NCI-H2107 treated with DMSO at 0.1 percent for 48 hours (cell line): ENCODE data around the gene GAD1.

Experiments used
- DNase-seq: peaks from one replicate; lab custom pipeline; 2025; ENCODE audit not compliant: unreplicated experiment; lab: John Stamatoyannopoulos, UW

GAD1 gene

DNA sequence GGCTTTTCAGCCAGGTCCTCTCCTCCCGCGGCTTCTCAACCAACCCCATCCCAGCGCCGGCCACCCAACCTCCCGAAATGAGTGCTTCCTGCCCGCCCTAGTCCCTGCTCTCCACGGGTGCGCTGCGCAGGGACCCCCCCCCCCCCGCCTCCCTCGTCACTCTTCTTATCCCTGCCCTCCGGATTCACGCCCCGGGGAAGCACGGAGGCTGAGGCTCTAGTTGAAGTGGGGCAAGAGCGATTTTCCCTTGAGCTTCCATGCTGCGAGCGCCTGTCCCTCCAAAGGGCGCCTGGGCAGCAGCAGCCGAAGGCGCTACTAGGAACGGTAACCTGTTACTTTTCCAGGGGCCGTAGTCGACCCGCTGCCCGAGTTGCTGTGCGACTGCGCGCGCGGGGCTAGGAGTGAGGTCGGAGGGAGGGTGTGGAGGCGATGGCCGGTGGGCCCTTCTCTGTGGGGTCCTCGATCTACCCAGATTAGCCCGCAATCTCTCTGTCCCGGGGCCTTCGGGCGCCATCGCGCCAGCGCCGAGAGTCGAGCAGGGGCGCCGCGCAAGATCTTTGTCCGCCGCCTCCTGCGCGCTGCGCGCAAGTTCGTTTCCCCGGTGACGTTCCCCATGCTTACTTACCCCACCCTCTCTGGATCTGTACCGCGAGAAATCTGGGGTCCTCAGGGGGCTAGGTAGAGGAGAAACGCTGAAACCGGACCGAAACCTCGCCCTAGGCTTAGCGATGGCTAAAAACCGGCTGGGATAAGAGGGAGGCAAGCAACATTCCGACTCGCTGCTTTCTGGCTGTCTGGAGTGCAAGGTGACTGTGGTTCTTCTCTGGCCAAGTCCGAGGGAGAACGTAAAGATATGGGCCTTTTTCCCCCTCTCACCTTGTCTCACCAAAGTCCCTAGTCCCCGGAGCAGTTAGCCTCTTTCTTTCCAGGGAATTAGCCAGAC lies 677 bp downstream of the GAD1 start:
- DNase-seq, result peak; percentile 5

DNA sequence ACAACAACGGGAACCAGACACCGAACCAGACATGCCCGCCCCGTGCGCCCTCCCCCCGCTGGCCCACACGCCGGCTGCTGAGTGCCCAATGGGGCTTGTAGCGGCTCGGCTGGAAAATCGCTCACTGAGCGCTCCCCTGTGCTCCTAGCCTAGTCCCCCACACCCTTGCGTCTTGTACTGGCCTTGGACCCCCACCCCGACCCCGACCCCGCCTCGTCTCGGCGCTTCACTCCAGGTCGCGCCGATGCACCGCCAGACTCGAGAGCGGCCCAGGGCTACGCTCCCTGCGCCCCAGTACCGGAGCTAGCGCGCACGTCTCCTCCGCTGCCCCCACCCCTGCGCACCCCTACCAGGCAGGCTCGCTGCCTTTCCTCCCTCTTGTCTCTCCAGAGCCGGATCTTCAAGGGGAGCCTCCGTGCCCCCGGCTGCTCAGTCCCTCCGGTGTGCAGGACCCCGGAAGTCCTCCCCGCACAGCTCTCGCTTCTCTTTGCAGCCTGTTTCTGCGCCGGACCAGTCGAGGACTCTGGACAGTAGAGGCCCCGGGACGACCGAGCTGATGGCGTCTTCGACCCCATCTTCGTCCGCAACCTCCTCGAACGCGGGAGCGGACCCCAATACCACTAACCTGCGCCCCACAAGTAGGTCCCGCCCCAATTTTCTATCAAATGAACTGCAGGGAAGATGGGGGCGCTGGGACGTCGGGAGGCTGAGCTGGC lies 1.5 kb downstream of the GAD1 start:
- DNase-seq, result no peak

DNA sequence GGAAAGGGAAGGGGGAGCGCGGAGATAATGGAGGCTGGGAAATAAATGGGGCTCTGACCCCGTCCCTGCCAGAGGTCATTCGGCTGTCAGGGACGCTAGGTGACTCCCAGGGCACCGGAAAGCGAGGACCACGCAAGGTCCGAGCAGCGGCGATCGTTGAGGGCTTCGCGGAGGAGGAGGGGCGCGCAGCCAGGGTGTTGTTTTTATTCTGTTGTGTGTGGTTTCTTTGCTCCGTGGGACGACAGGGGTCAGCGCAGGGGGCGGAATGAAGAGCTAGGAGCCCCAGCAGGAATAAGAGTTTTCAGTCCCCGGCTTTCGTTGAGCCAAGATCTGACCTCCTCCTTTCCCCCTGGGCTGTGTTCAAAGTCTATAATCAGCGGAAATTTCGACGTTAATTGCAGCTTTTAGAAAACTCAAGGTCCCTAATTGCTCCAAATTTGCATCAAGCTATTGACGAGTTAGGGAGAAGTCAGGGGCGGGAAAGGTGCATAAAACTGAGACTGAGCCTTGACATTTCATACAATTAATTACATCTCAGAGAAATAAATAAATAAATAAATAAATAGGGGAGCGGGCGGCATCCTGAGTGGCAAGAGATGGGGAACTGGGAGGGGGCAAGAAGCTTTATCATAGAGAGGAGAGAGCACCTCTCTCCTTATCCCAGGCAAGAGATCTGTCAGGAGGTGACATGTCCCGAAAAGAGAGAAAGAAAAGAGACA lies 2.2 kb downstream of the GAD1 start:
- DNase-seq, result no peak

DNA sequence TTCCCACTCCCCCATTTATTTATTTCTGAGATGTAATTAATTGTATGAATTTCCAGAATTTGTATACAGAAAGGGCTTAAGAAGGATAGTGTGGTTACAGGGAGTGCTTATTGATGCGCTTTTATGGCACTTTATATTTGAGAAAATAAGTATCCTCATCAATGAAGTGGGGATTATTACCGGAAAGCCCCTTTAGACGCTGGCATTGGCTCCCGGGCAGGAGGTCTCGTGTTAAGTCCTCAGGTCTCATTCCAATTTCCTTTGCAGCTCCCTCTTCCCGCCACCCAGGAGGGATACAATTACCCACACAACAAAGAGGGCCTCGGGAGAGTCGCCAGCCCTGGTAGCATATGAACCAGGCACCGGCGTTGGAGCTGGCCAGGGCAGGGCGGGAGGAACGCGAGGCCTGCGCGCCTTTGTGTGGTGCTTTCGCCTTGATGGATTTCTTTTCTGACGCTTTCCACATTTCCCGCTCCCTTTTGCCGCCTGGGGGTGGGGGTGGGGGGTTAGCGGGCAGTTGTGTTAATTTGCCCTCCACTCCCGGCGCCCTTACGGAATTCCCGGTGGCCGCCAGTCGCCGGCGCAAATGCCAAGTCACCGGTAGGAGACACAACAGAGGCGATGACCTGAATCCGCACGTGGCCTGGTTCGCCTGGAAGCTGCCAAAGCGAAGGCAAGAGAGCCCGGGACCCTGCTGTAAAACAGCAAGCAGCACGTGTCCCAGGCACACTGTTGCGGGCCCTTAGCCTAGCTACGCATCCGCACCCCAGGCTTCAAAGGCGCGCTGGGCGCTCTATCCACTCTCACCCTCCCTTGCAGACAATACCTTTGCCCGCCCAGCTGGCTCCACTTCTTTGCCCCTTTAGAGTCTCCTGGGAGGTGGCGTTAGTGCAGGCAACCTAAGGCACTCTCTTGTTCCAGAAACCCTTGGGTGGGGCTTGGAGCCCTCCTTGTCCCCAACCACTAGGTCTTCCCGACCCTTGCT lies 3.3 kb downstream of the GAD1 start:
- no peak for DNase-seq

DNA sequence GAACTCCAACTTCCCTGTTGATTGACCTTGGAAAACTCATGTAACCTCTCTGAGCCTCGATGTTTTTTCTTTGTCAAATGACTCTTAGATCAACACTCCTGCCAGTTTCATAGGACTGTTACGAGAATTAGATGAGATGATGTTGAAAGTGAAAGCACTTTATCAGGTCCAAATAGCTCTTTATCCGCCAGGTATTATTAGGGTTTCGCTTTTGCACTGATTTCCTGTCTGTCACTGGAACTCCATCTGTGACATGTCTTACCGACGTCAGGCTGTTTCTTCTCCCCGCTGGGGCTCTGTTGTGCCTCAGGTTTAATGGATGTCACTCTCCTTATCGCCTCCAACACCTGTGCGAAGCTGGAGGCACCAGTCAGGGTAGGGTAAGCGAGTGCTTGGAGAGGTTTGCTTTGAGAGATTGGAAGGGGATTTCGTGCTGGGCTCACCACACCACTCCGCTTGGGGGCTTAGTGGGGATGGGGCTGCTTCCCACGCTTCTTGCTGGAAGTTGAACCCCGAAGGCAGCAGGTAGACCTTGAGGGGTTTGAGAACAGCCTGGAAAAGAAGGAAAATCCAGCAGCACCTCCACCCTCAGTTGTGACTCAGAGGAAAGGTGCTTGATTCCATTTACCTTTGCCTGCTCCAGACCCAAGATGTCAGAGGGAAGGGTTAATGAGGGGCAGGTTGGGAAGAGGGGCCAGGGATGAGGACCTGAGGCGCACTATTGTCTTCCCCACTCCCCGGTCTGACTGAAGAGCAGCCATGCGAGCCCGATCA lies 4.3 kb downstream of the GAD1 start:
- DNase-seq, result no peak

DNA sequence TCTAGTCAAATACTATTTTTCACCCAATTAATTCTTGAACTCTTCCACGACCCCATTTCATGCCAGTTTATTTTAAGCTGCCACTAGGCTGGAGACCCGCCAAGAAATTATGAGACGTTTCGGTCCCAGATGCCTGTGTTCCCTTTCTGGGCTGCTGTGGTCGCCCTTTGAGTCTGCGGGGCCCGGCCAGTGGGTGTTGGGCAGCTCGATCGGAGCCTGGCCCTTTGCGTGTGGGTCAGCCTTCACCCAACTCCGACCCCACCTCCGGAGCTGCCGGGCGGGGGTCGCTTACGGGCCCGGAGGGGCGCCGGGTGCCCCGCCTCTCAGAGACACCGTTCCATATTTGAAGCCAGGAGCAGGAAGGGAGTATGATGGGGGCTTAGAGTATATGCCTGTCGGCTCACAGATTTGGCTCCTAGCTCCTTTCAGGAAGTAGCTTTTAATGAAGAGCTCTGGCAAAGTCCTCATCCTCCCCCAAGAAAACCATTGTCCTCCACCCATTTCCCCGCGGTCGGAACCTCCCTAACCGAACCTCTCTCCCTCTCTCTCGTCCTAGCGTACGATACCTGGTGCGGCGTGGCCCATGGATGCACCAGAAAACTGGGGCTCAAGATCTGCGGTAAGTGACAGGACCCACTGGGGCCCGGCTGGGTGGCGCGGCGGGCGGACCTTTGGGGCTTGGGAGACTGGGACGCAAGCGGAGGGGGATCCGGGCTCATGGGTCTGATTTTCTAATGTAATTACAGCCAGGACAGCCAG lies 5.0 kb downstream of the GAD1 start:
- no peak for DNase-seq

DNA sequence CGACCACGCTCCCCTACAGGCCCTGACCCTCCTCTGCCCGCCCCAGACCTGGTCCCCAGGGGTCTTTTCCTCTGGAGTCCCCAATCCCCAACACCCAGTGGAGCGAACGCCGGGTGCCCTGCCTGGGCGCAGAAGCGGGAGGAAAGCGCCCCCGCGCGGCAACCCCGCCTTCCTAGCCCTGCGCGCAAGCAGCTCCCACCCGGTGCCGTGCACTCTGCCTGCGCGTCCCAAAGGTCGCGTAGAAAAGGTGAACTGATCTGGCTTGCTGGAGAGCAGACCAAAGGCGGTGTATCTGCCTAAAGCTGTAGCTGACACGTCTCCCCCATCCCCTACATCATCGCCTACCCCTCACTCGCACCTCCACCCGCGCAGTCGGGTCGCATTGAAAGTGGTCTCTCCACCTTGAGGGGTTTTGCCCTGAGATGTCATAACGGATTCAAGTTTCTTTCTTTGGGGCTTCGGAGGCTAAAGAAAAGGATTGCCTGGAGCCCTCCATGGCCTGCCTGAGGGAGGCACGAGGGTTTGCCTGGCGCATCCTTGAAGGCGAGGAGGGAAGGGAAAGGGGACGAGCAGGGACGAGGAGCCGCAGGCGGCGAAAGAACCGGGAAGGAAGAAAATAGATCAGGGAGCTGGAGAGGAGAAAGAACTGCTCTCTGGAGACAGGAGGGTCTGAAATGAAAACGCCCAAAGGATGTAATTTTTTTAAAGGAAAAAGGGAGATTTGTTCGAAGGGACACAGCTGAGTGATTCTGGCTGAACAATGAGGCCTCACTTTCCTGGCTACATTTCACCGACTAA lies 5.8 kb downstream of the GAD1 start:
- no peak for DNase-seq

DNA sequence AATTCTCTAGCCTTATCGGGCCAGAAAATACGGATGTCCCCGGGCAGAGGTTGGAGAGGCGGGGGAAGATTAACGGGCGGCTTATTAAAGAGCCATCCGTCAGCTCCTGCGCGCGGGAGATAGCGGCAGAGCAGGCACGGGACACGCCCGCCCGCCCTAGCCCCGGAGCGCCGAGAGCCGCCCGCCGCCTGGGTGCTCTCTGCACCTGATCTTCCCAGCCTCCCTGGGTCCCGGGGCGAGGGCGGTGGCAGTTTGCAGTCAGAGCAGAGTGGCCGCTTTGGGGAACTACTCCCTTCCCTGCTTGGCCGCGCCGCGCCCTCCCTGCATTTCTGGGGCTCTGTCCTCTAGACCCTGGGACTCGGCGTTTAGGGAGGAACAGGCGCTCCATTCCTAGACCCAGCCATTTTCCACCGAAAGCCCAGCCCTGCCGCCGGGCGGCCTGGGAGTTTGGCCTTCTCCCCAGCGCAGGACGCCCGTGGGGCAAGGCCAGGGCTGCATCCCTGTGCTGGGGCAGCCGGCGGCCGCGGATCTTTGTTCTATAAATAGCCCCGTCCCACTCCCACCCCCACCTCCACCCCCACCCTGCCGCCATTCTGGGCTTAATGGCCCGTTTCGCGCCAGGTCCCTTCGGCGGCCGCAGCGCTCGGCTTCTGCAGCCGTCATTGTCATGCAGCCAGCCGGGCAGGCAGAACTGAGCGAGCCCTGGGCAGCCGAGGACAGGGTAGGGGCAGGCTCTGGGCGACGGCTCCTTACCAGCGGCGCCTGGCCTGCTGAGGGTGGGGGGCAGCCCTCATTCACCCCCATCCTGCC lies 6.6 kb downstream of the GAD1 start:
- DNase-seq, result no peak

DNA sequence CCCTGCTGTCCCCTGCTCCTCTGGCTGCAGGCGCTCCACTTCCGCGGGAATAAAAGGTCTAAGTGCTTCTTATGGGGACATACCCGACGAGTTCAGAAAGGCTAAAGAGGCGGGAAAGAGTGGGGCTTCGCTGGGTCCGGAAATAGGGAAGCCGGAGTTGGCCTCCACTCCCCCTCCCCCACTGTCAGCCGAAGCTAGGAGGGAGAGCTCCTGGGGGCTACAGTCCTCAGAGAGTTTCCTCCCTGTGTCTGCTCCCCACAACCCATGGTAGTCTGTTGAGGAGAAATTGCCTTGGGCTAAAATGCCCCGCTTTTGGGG lies 7.2 kb downstream of the GAD1 start:
- no peak for DNase-seq

DNA sequence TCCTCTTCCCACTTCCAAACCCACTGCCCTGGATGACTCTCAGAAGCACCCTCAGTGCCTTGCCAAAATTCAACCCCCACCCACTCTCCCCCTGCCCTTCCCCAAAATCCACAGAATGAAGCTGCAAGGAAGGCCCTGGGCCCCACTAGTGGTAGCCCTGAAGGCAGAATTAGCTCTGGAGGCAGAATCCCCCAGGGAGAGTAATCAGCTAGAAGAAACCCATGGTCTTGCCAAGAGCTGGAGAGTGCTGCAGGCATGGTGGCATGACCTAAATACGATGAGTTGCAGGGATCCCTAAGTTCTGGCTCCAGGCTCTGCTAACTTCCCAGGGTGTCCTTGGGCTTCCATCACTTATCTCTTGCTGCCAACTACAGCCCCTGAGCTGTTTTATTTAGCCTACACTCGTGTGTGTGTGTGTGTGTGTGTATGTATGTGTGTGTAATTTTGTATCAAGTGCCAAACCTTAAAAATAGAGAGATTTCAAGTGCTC lies 7.9 kb downstream of the GAD1 start:
- DNase-seq, result no peak

DNA sequence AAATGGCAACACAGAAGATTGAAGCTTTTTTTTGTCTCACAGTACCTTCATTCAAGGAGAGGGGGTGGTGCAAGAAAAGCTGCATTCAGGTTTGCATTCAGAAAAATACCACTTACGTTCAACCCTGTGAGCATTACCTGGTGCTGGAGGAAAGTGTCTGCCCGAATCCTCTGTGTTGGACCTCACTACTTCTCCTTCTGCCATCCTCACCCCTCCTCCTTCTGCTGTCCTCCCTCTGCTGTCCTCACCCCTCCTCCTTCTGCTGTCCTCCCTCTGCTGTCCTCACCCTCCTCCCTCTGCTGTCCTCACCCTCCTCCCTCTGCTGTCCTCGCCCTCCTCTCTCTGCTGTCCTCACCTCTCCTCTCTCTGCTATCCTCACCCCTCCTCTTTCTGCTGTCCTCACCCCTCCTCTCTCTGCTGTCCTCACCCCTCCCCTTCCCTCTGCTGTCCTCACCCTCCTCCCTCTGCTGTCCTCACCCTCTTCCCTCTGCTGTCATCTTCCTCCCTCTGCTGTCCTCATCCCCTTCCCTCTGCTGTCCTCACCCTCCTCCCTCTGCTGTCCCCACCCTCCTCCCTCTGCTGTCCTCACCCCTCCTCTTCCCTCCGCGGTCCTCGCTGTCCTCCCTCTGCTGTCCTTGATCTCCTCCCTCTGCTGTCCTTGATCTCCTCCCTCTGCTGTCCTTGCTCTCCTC lies 11.3 kb downstream of the GAD1 start:
- DNase-seq, result no peak

DNA sequence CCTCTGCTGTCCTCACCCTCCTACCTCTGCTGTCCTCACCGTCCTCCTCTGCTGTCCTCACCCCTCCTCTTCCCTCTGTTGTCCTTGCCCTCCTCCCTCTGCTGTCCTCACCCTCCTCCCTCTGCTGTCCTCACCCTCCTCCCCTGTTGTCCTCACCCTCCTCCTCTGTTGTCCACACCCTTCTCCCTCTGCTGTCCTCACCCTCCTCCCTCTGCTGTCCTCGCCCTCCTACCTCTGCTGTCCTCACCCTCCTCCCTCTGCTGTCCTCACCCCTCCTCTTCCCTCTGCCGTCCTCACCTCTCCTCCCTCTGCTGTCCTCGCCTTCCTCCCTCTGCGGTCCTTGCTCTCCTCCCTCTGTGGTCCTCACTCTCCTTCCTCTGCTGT lies 11.8 kb downstream of the GAD1 start:
- no peak for DNase-seq

DNA sequence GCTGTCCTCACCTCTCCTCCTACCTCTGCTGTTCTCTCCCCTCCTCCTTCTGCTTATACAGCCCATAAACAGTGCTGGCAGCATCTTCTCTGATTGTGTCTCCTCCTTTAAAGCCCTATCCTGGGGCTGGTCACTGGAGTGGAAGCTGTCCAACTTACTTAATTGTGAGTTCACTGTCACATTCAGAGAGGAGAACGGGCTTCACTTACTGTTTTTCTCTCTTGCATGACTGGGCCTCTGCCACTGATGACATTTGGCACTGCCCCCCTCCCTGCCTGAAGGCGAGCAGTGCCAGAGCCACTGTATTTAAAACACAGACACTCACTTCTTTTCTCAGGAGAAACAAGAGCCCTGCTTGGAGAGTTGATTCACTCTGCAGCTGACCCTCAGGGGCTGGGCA lies 12.3 kb downstream of the GAD1 start:
- DNase-seq, result no peak

DNA sequence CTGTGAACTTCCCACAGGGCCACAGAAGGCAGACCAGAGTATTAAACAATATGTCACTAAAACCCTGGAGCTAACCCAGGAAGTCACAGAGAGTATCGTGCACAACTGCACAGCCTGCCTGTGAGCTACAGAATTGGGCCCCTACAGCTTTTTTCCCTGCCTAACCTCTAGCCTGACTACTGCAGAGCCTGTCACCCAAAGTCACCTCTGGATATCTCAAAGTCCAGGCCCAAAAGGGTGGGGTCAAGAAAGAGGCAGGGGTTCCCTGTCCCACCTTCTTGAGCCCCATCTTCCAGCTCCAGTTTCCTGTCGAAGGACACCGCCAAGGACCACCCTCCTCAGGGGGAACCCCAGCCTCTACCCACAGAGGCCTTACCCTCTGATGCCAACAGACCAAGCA lies 13.5 kb downstream of the GAD1 start:
- no peak for DNase-seq

DNA sequence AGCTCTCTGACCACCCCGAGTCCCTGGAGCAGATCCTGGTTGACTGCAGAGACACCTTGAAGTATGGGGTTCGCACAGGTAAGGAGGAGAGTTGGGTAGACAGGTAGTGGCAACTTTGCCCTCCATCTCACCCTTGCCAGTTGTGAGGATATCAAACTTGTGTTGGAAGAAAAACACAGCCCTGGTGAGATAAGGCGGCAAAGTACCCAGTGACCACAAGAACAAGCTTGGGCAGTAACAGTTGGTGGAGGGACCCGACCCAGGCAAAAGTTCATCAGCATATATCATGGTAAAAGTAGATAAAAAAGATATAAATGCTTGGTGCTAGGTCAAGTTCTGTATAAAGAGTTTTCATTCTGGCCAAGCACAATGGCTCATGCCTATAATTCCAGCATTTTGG lies 14.4 kb downstream of the GAD1 start:
- no peak for DNase-seq

DNA sequence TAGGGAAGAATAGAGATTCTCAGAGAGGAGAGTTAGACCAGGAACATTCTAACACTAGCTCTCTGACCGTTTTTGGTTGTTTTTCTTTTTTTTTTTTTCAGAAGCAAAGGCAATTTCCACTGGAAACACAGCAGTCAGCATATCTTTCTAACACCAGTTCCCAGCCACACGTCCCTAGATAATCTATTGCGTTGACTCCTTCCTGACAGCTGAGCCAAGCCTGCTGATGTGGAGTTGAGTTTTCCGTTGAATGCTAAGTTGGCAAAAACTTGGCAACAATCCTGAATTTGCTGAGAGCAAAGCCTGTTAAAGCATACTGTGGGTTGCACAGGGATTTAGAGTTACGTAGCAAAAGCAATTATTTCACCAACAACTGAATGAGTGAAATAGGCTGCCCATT lies 19.3 kb downstream of the GAD1 start:
- DNase-seq, result no peak

DNA sequence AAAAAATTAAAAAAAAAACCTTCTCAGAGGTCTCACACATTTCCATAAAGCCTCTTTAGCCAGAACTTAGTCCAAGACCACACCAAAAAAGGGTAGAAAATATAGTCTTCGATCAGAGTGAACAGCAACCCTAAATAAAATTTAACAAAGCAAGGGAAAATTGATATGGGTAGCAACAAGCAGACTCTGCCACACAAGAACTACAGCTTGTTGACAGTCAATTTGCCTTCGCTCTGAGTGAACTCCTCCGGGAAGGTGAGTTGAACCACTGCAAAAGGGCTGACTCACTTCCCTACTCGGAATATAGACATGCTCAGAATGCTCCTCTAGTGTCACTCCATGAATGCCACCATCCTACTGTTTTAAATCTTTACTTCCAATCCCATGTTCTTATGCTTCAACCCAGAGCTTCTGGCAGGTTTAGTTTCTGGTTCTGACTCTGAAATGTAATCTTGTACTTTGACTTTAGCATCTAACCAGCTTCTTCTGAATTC lies 24.1 kb downstream of the GAD1 start:
- no peak for DNase-seq
